Endodermal cell (in vitro differentiated cells): ENCODE measurements around the gene ZP1. TPM values are rescaled to one million over a fixed set of nuclear protein-coding genes. Genes with fewer than 3 reads are reported as not detected.
"Not testable (repeated sequence)": the region's sequence is repeated elsewhere in the genome, so short reads cannot be mapped to it uniquely, and the experiment has no call there.

Experiments used
- DNase-seq: peaks from one replicate; pipeline ENCODE4 v3.0.0-alpha.2; 2017
- H3K27ac ChIP-seq: 2 replicates; pipeline ENCODE4 v1.5.1; 2013; ENCODE audit warnings: mild to moderate bottlenecking, low read depth, low read length, moderate library complexity
- H3K27me3 ChIP-seq: 2 replicates; pipeline ENCODE4 v1.6.1; 2013; ENCODE audit warnings: mild to moderate bottlenecking, low read length, moderate library complexity; ENCODE audit not compliant: insufficient read depth, control insufficient read depth, poor library complexity, severe bottlenecking
- H3K36me3 ChIP-seq: 2 replicates; pipeline ENCODE4 v1.7.0; 2013; ENCODE audit warnings: mild to moderate bottlenecking, low read length, moderate library complexity; ENCODE audit not compliant: control insufficient read depth, insufficient read depth
- H3K4me1 ChIP-seq: one replicate; pipeline ENCODE4 v1.7.0; 2013; ENCODE audit warnings: low read length; ENCODE audit not compliant: control insufficient read depth, insufficient read depth
- H3K4me3 ChIP-seq: 2 replicates; pipeline ENCODE4 v1.5.1; 2013; ENCODE audit warnings: mild to moderate bottlenecking, low read length, moderate library complexity
- H3K9ac ChIP-seq: 2 replicates; pipeline ENCODE4 v1.6.1; 2013; ENCODE audit warnings: mild to moderate bottlenecking, low read length, moderate library complexity; ENCODE audit not compliant: poor library complexity, severe bottlenecking; ENCODE audit errors: extremely low read depth
- H3K9me3 ChIP-seq: 2 replicates; pipeline ENCODE4 v1.6.1; 2013; ENCODE audit warnings: mild to moderate bottlenecking, low read length, moderate library complexity; ENCODE audit not compliant: control insufficient read depth
- H3K27ac Mint-ChIP-seq: 2 replicates; pipeline ENCODE4 v1.8.0; 2020; ENCODE audit warnings: mixed read lengths
- H3K27me3 Mint-ChIP-seq: 2 replicates; pipeline ENCODE4 v1.8.0; 2021; ENCODE audit warnings: mild to moderate bottlenecking, mixed read lengths; ENCODE audit not compliant: insufficient read depth
- H3K36me3 Mint-ChIP-seq: 2 replicates; pipeline ENCODE4 v1.8.0; 2020; ENCODE audit warnings: low read depth, mixed read lengths
- H3K4me1 Mint-ChIP-seq: 2 replicates; pipeline ENCODE4 v1.8.0; 2020; ENCODE audit warnings: mixed read lengths
- H3K4me3 Mint-ChIP-seq: 2 replicates; pipeline ENCODE4 v1.8.0; 2020; ENCODE audit warnings: mild to moderate bottlenecking, moderate library complexity, mixed read lengths
- H3K9me3 Mint-ChIP-seq: 2 replicates; pipeline ENCODE4 v1.8.0; 2020; ENCODE audit warnings: mild to moderate bottlenecking, mixed read lengths
- CTCF ChIP-seq: fragments of 200-600 bp; sonication (generic); conservative IDR thresholded peaks from 2 replicates; pipeline ENCODE4 v1.5.0; 2021; ENCODE audit warnings: antibody characterized with exemption, mild to moderate bottlenecking
- WGBS, 2 experiments: methylation state at CpG; one replicate each; pipeline versions ENCODE4 v1.1.5 to v1.1.7; 2013; ENCODE audit warnings: missing lambda C conversion rate in 2 of 2, mixed read lengths in 1 of 2; ENCODE audit not compliant: insufficient coverage in 1 of 2, insufficient read length in 1 of 2; 5-methylcytosine and 5-hydroxymethylcytosine counted together
- total RNA-seq, 2 donors: library from RNA; stranded (reverse); fragmentation: NEBNext Ultra II Directional in 1 of 2; extraction: Animal tissue kit (Norgen Biotek cat#: 25700) in 1 of 2; gene quantifications; 2 replicates in 1 of 2; 3 replicates in 1 of 2; pipeline ENCODE4 v1.2.1, GENCODE V29; 2021

The ZP1 gene
- total RNA-seq, 2 donors from 2014 or later: not detected

DNA sequence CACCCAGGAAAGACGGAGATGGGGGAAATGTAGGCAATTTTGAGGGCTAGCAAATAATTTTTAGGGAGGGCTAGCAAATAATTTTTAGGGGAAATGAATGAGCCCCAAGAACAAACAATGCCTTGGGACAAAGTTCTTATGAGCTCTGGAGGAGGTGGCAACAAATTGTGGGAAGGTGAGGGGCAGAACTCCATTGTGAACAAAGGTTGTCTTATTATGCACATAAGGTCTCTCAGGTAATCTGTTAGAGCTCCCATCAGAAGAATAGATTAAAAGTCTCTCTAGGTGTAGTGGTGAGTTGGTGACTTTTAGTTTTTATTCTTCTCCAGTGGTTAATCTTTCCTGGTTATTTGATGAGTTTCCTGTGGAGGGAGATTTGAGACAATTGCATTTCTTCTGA lies 41.5 kb downstream of the ZP1 start:
- Histone ChIP-seq H3K4me3 (no peak overlapping the region), H3K27me3 (peaks cover 24% of the 10 kb centered on the region), H3K27ac (no peak overlapping the region), H3K36me3 (peaks cover 6% of the 10 kb centered on the region), H3K9me3 (no peaks in the 10 kb centered on the region), H3K9ac (no peak overlapping the region), H3K4me1 (peaks cover 6% of the 10 kb centered on the region)
- WGBS, 2 experiments: 33 to 61% methylated on average over 1 of the region's 1 CpG
- no peak for TF ChIP-seq CTCF
- H3K9me3 Mint-ChIP-seq: no peaks in the 10 kb centered on the region
- DNase-seq: no peak
- H3K27me3 Mint-ChIP-seq: peaks cover 43% of the 10 kb centered on the region
- H3K27ac Mint-ChIP-seq: no peak overlapping the region
- H3K4me1 Mint-ChIP-seq: peaks cover 22% of the 10 kb centered on the region
- no peak overlapping the region for H3K4me3 Mint-ChIP-seq
- H3K36me3 Mint-ChIP-seq: no peaks in the 10 kb centered on the region

- H3K4me3 ChIP-seq, H3K27ac ChIP-seq, H3K9ac ChIP-seq, H3K4me1 ChIP-seq, H3K36me3 ChIP-seq, H3K9me3 Mint-ChIP-seq, H3K9me3 ChIP-seq, DNase-seq, H3K27ac Mint-ChIP-seq, H3K36me3 Mint-ChIP-seq, H3K4me3 Mint-ChIP-seq: not testable (repeated sequence)
- H3K27me3 ChIP-seq: peaks cover 24% of the 10 kb centered on the region
- WGBS, 2 experiments: 56 to 59% methylated on average over 3 of the region's 3 CpGs
- Mint-ChIP-seq H3K27me3 (peaks cover 46% of the 10 kb centered on the region), H3K4me1 (peaks cover 21% of the 10 kb centered on the region)
These were observed 42.4 kb downstream of the ZP1 start for GRCh38 chr11:60909680-60910280.

DNA sequence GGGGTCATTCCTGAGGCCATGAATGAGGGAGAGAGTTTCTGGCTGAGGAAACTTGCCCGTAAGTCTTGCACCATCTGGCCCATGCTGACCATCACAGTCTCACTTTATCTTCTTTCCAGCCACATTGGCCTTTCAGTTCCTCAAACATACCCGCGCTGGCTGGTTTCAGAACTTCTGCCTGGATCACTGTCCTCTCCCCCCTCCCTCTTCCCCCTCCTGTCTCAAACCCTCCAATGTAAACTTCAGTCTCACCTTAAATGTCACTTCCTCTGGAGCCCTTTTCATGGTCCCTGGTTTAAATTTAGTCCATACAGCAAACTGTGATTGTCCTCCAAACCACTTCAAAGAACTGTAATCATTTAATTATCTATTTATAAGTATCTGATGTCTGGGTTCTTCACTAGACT lies 42.9 kb downstream of the ZP1 start:
- Histone ChIP-seq H3K27me3 (peaks cover 24% of the 10 kb centered on the region), H3K9ac (no peak overlapping the region), H3K4me1 (peaks cover 3% of the 10 kb centered on the region), H3K27ac (no peak overlapping the region), H3K36me3 (no peaks in the 10 kb centered on the region), H3K4me3 (no peak overlapping the region), H3K9me3 (no peaks in the 10 kb centered on the region)
- peaks cover 48% of the 10 kb centered on the region for H3K27me3 Mint-ChIP-seq
- no peak overlapping the region for H3K4me3 Mint-ChIP-seq
- no peaks in the 10 kb centered on the region for H3K36me3 Mint-ChIP-seq
- no peak for DNase-seq
- H3K9me3 Mint-ChIP-seq: no peaks in the 10 kb centered on the region
- H3K27ac Mint-ChIP-seq: no peak overlapping the region
- peaks cover 20% of the 10 kb centered on the region for H3K4me1 Mint-ChIP-seq
- TF ChIP-seq CTCF: no peak
- WGBS, 2 experiments: 60 to 76% methylated on average over 1 to 3 of the region's 3 CpGs
